ENCODE measurements around the gene BTBD6. TPM values are rescaled to one million over a fixed set of nuclear protein-coding genes. Genes with fewer than 3 reads are reported as not detected.

The BTBD6 gene
- total and polyA plus RNA-seq, 2 donors (not counting 3 experiments of a cell fraction or from before 2014, with no cell fraction given), result 63.1 to 65.0 TPM

DNA sequence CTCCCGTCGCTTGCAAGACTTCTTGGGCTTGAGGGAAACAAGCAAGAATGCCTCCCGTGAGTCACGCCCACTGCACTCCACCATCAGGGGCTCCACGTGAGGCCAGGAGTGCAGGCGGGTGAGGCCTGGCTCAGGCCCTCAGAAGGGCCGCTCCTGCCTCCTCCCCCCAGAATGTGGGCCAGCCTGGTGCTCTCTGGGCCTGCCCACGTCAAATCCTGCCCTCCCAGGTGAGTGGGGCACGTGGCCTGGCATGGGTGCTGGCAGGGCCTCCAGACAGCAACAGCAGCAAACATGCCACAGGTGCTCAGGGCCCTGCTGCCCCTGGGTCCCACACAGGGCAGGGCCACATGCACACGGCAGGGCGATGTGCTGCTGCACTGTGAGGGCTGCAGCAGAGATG lies 30.6 kb upstream of the BTBD6 start:
- ChIA-PET CTCF (no interaction called here), POLR2A (no interaction called here)
- DNase-seq (ENCODE audit: low read depth, low spot score) (no peak), FAIRE-seq (no peak)
- Histone ChIP-seq H3K9me3 (replicated peaks; ENCODE audit: control insufficient read depth, insufficient read depth, low read length) (no peaks in the 10 kb centered on the region), H4K20me1 (replicated peaks; ENCODE audit: control insufficient read depth, extremely low read depth, insufficient read depth, low read length) (no peaks in the 10 kb centered on the region), H3K36me3 (ENCODE audit: control insufficient read depth in 2 of 2, extremely low read depth in 1 of 2, insufficient read depth in 2 of 2, low read length in 2 of 2) (peaks cover 0 to 30% of the 10 kb centered on the region in 2 experiments), H3K9me1 (replicated peaks; ENCODE audit: control insufficient read depth, extremely low read depth, insufficient read depth, low read length) (no peaks in the 10 kb centered on the region), H3K9ac (replicated peaks; ENCODE audit: extremely low read depth, insufficient read depth, low read length) (no peak overlapping the region), H3K79me2 (ENCODE audit: control insufficient read depth, insufficient read depth, low read length) (no peaks in the 10 kb centered on the region), H3K4me3 (replicated peaks in 1 of 3; ENCODE audit: insufficient read depth in 1 of 3, low read depth in 1 of 3, low read length in 3 of 3) (no peak overlapping the region), H3K27me3 (ENCODE audit: control insufficient read depth in 2 of 2, insufficient read depth in 2 of 2, low read length in 2 of 2) (no peaks in the 10 kb centered on the region), H2AFZ (ENCODE audit: low read depth, low read length) (no peak overlapping the region), H3K27ac (ENCODE audit: insufficient read depth, low read depth, low read length) (no peak overlapping the region), H3K4me1 (ENCODE audit: control insufficient read depth, extremely low read depth, insufficient read depth, low read length) (no peaks in the 10 kb centered on the region), H3K4me2 (ENCODE audit: insufficient read depth, low read length) (no peak overlapping the region)
- intact Hi-C loops (cut with micrococcal nuclease), result no loop called here
- no TSS peak for BruUV-seq (replicated peaks)
- TF ChIP-seq, protein P1, sequence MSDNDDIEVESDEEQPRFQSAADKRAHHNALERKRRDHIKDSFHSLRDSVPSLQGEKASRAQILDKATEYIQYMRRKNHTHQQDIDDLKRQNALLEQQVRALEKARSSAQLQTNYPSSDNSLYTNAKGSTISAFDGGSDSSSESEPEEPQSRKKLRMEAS (IDR thresholded peaks at IDR 0.05; ENCODE audit: insufficient read depth, insufficient read length), result no peak
- TF ChIP-seq GATA2 (IDR thresholded peaks at IDR 0.05; ENCODE audit: insufficient read depth, insufficient read length, low read depth, low read length) (no peak), EZH2 (IDR thresholded peaks at IDR 0.05; ENCODE audit: borderline replicate concordance, low read depth, low read length, severe bottlenecking) (no peak), POLR2AphosphoS5 (IDR thresholded peaks at IDR 0.05; ENCODE audit: insufficient read depth, low read depth, low read length) (no peak), MYC (IDR thresholded peaks at IDR 0.05; ENCODE audit: low read depth, low read length) (no peak), JUN (IDR thresholded peaks at IDR 0.05; ENCODE audit: borderline replicate concordance, insufficient read depth, insufficient read length, low read depth) (no peak), FOS (IDR thresholded peaks at IDR 0.05; ENCODE audit: borderline replicate concordance, insufficient read depth, low read length) (no peak), POLR2A (IDR thresholded peaks at IDR 0.05; ENCODE audit: low read depth, low read length) (no peak)
- TF ChIP-seq, protein P2, sequence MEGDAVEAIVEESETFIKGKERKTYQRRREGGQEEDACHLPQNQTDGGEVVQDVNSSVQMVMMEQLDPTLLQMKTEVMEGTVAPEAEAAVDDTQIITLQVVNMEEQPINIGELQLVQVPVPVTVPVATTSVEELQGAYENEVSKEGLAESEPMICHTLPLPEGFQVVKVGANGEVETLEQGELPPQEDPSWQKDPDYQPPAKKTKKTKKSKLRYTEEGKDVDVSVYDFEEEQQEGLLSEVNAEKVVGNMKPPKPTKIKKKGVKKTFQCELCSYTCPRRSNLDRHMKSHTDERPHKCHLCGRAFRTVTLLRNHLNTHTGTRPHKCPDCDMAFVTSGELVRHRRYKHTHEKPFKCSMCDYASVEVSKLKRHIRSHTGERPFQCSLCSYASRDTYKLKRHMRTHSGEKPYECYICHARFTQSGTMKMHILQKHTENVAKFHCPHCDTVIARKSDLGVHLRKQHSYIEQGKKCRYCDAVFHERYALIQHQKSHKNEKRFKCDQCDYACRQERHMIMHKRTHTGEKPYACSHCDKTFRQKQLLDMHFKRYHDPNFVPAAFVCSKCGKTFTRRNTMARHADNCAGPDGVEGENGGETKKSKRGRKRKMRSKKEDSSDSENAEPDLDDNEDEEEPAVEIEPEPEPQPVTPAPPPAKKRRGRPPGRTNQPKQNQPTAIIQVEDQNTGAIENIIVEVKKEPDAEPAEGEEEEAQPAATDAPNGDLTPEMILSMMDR (IDR thresholded peaks at IDR 0.05; ENCODE audit: extremely low read depth in 1 of 2, insufficient read depth in 1 of 2, low read depth in 1 of 2, low read length in 2 of 2), result no peak
- dilution Hi-C loops (cut with MboI; ENCODE audit: extremely low pct_ligation_motif_present, low sequenced_read_pairs), result no loop called here
